ENCODE results near the gene TMEM74B.

DNA sequence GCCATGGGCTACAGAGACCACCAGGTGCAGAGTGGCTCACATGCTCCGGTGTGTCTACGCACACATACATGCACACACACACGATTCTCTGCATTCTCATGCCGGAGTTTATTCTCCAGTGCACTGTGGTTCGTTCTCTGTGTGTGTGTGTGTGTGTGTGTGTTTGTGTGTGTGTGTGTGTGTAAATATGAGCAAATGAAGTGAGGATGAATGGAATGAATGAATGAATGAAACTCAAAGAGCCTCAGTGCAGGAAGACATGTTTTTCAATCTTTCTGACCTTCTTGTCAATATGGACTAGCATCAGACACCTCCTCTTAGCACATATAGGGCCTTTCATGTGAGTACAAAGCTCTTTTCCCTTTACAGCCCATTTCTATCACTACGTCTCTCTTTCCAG lies 1.6 kb downstream of the TMEM74B start:
- TF ChIP-seq CTCF (IDR thresholded peaks at IDR 0.05 in 8 of 11, conservative IDR thresholded peaks at IDR 0.05 in 3 of 11) (no peak), POLR2A (IDR thresholded peaks at IDR 0.05) (no peak), POLR2AphosphoS5 (IDR thresholded peaks at IDR 0.05) (no peak)

All from spleen (tissue), 7 donors.